SK-N-SH treated with all-trans-retinoic acid at 6 μM for 48 hours (cell line): ENCODE results near the gene NR5A2.

Experiments
- ARNTL ChIP-seq: fragments of 450-650 bp; formaldehyde crosslinking; IDR thresholded peaks from 2 replicates; pipeline ENCODE4 v1.5.0; 2020; ENCODE audit warnings: low read depth, mild to moderate bottlenecking, moderate library complexity, borderline replicate concordance
- CSDC2 ChIP-seq: fragments of 250-450 bp; sonication (Bioruptor Pico); IDR thresholded peaks from 2 replicates; pipeline ENCODE4 v1.5.0; 2020; ENCODE audit warnings: mild to moderate bottlenecking, moderate library complexity
- ZC3H10 ChIP-seq: fragments of 250-450 bp; sonication (Bioruptor Pico); IDR thresholded peaks from 2 replicates; pipeline ENCODE4 v1.5.1; 2021; ENCODE audit warnings: mild to moderate bottlenecking, moderate library complexity
- ZNF70 ChIP-seq: fragments of 450-650 bp; formaldehyde crosslinking; IDR thresholded peaks from 2 replicates; pipeline ENCODE4 v1.5.0; 2020; ENCODE audit warnings: mild to moderate bottlenecking, moderate library complexity
- TF ChIP-seq, protein P1 (sequence below): fragments of 250-450 bp; sonication (Bioruptor Pico); IDR thresholded peaks from 2 replicates; pipeline ENCODE4 v1.5.1; 2021; ENCODE audit warnings: mild to moderate bottlenecking, moderate library complexity
- TF ChIP-seq, protein P2 (sequence below): fragments of 250-450 bp; sonication (Bioruptor Pico); IDR thresholded peaks from 2 replicates; pipeline ENCODE4 v1.8.0; 2020; ENCODE audit warnings: mild to moderate bottlenecking, moderate library complexity, borderline replicate concordance

DNA sequence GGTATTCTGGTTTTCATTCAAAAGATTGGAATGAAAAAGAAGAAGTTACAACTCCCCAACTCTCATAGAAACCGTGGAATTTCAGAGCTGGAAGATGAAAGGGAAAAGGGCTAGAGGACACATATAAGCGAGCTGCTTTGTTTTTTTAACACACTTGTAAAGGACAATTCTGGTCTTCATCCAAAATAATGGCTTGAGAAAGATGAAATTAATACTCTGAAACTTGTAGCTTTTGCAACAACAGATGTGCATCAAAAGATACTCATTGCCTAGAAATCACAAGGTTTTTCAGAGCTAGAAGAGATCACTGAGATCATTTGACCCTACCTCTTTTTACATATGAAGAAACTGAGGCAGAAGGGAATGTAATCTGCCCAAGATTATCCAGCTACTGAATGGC is 25.6 kb downstream of the NR5A2 start:
- TF ChIP-seq CSDC2 (CRISPR knock-in tag) (no peak), ZC3H10 (no peak), ZNF70 (no peak), ARNTL (CRISPR knock-in tag) (no peak)
- TF ChIP-seq, protein P1, sequence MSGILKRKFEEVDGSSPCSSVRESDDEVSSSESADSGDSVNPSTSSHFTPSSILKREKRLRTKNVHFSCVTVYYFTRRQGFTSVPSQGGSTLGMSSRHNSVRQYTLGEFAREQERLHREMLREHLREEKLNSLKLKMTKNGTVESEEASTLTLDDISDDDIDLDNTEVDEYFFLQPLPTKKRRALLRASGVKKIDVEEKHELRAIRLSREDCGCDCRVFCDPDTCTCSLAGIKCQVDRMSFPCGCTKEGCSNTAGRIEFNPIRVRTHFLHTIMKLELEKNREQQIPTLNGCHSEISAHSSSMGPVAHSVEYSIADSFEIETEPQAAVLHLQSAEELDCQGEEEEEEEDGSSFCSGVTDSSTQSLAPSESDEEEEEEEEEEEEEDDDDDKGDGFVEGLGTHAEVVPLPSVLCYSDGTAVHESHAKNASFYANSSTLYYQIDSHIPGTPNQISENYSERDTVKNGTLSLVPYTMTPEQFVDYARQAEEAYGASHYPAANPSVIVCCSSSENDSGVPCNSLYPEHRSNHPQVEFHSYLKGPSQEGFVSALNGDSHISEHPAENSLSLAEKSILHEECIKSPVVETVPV (CRISPR knock-in tag), result no peak
- TF ChIP-seq, protein P2, sequence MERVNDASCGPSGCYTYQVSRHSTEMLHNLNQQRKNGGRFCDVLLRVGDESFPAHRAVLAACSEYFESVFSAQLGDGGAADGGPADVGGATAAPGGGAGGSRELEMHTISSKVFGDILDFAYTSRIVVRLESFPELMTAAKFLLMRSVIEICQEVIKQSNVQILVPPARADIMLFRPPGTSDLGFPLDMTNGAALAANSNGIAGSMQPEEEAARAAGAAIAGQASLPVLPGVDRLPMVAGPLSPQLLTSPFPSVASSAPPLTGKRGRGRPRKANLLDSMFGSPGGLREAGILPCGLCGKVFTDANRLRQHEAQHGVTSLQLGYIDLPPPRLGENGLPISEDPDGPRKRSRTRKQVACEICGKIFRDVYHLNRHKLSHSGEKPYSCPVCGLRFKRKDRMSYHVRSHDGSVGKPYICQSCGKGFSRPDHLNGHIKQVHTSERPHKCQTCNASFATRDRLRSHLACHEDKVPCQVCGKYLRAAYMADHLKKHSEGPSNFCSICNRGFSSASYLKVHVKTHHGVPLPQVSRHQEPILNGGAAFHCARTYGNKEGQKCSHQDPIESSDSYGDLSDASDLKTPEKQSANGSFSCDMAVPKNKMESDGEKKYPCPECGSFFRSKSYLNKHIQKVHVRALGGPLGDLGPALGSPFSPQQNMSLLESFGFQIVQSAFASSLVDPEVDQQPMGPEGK (CRISPR knock-in tag), result no peak
